Mesendoderm (in vitro differentiated cells): ENCODE measurements around the gene PPP1R7.

Source experiments
- DNase-seq: peaks from one replicate; pipeline ENCODE4 v3.0.0; 2013
- H2AK5ac ChIP-seq: 2 replicates; pipeline ENCODE4 v1.6.1; 2013; ENCODE audit warnings: low read length, inconsistent platforms
- H2BK120ac ChIP-seq: 2 replicates; pipeline ENCODE4 v1.6.1; 2013; ENCODE audit warnings: low read depth, mild to moderate bottlenecking, low read length, moderate library complexity, mixed read lengths
- H2BK15ac ChIP-seq: replicated peaks from 2 replicates; pipeline ENCODE4 v1.6.1; 2013; ENCODE audit warnings: low read depth, mild to moderate bottlenecking, moderate library complexity
- H2BK5ac ChIP-seq: 2 replicates; pipeline ENCODE4 v1.6.1; 2013; ENCODE audit warnings: low read length, inconsistent platforms
- H3K18ac ChIP-seq: 2 replicates; pipeline ENCODE4 v1.6.1; 2013; ENCODE audit warnings: mild to moderate bottlenecking, low read length, mixed read lengths
- H3K23ac ChIP-seq: one replicate; pipeline ENCODE4 v1.6.1; 2013; ENCODE audit warnings: low read length
- H3K27ac ChIP-seq: 2 replicates; pipeline ENCODE4 v1.5.1; 2013; ENCODE audit warnings: low read depth, mild to moderate bottlenecking, inconsistent platforms, low read length, moderate library complexity
- H3K27me3 ChIP-seq: 2 replicates; pipeline ENCODE4 v1.6.1; 2013; ENCODE audit warnings: low read length, control low read depth, mild to moderate bottlenecking, inconsistent platforms; ENCODE audit not compliant: insufficient read depth, poor library complexity
- H3K36me3 ChIP-seq: 2 replicates; pipeline ENCODE4 v1.6.1; 2013; ENCODE audit warnings: low read length, inconsistent platforms; ENCODE audit not compliant: control insufficient read depth, insufficient read depth
- H3K4ac ChIP-seq: one replicate; pipeline ENCODE4 v1.6.1; 2013; ENCODE audit warnings: low read depth, mild to moderate bottlenecking, low read length, moderate library complexity
- H3K4me1 ChIP-seq: 2 replicates; pipeline ENCODE4 v1.6.1; 2013; ENCODE audit warnings: low read depth, low read length, inconsistent platforms; ENCODE audit not compliant: control insufficient read depth
- H3K4me2 ChIP-seq: 2 replicates; pipeline ENCODE4 v1.6.1; 2013; ENCODE audit warnings: low read length
- H3K4me3 ChIP-seq: 2 replicates; pipeline ENCODE4 v1.5.1; 2013; ENCODE audit warnings: mild to moderate bottlenecking, low read length
- H3K56ac ChIP-seq: one replicate; pipeline ENCODE4 v1.6.1; 2013; ENCODE audit warnings: low read length
- H3K79me1 ChIP-seq: 2 replicates; pipeline ENCODE4 v1.6.1; 2013; ENCODE audit warnings: low read length, inconsistent platforms
- H3K79me2 ChIP-seq: 2 replicates; pipeline ENCODE4 v1.6.1; 2013; ENCODE audit warnings: mild to moderate bottlenecking, low read length; ENCODE audit not compliant: control insufficient read depth, insufficient read depth
- H3K9ac ChIP-seq: 2 replicates; pipeline ENCODE4 v1.6.1; 2013; ENCODE audit warnings: low read length, inconsistent platforms
- H4K5ac ChIP-seq: one replicate; pipeline ENCODE4 v1.6.1; 2013; ENCODE audit warnings: low read length
- H4K8ac ChIP-seq: one replicate; pipeline ENCODE4 v1.6.1; 2013; ENCODE audit warnings: low read depth, mild to moderate bottlenecking, control low read depth, low read length, moderate library complexity
- WGBS: extraction: QIAGEN DNeasy Blood & Tissue Kit; methylation state at CpG from one replicate; pipeline ENCODE4 v1.1.7; 2013; ENCODE audit warnings: low lambda C conversion rate, missing lambda C conversion rate; ENCODE audit not compliant: insufficient coverage; ENCODE audit errors: extremely low coverage; 5-methylcytosine and 5-hydroxymethylcytosine counted together

PPP1R7 gene

GRCh38 chr2:241136661-241137260 lies 13.5 kb upstream of the PPP1R7 start:
- Histone ChIP-seq H3K4me3 (no peak overlapping the region), H3K4ac (no peak overlapping the region), H3K4me2 (no peak overlapping the region), H3K9ac (no peak overlapping the region), H3K18ac (no peak overlapping the region), H3K4me1 (no peaks in the 10 kb centered on the region), H2AK5ac (no peak overlapping the region), H3K27ac (no peak overlapping the region), H2BK15ac (no peak overlapping the region), H4K8ac (no peak overlapping the region), H3K27me3 (no peaks in the 10 kb centered on the region), H2BK5ac (no peak overlapping the region), H3K36me3 (peaks cover 3% of the 10 kb centered on the region), H2BK120ac (no peak overlapping the region), H3K23ac (no peak overlapping the region), H3K56ac (no peak overlapping the region), H3K79me1 (no peaks in the 10 kb centered on the region), H4K5ac (no peak overlapping the region), H3K79me2 (no peaks in the 10 kb centered on the region)
- DNase-seq = no peak
- no CpG with 5 or more reads among the region's 25 CpGs for WGBS

- Histone ChIP-seq H3K9ac (no peak overlapping the region), H3K79me2 (no peaks in the 10 kb centered on the region), H2BK120ac (no peak overlapping the region), H2AK5ac (no peak overlapping the region), H2BK15ac (no peak overlapping the region), H4K8ac (no peak overlapping the region), H3K27ac (no peak overlapping the region), H3K27me3 (no peaks in the 10 kb centered on the region), H3K4me3 (no peak overlapping the region), H3K4me1 (no peaks in the 10 kb centered on the region), H4K5ac (no peak overlapping the region), H3K4ac (no peak overlapping the region), H3K23ac (no peak overlapping the region), H3K36me3 (peaks cover 3% of the 10 kb centered on the region), H3K18ac (no peak overlapping the region), H3K79me1 (peaks cover 1% of the 10 kb centered on the region), H3K56ac (no peak overlapping the region), H3K4me2 (no peak overlapping the region), H2BK5ac (no peak overlapping the region)
- no peak for DNase-seq
- WGBS = no CpG with 5 or more reads among the region's 24 CpGs
Measured at GRCh38 chr2:241137276-241138190, 12.7 kb upstream of the PPP1R7 start.

- no peaks in the 10 kb centered on the region for H3K4me1 ChIP-seq
- no peak overlapping the region for H3K4me3 ChIP-seq
- DNase-seq = no peak
- H4K5ac ChIP-seq = no peak overlapping the region
- H2BK120ac ChIP-seq = no peak overlapping the region
- H3K56ac ChIP-seq = no peak overlapping the region
- H2BK5ac ChIP-seq = no peak overlapping the region
- WGBS = no CpG with 5 or more reads among the region's 16 CpGs
- H3K27me3 ChIP-seq = no peaks in the 10 kb centered on the region
- no peak overlapping the region for H3K27ac ChIP-seq
- no peak overlapping the region for H3K4ac ChIP-seq
- H3K9ac ChIP-seq = no peak overlapping the region
- no peaks in the 10 kb centered on the region for H3K79me2 ChIP-seq
- no peak overlapping the region for H3K18ac ChIP-seq
- H2BK15ac ChIP-seq = no peak overlapping the region
- no peak overlapping the region for H3K4me2 ChIP-seq
- H3K23ac ChIP-seq = no peak overlapping the region
- H3K36me3 ChIP-seq = peaks cover 3% of the 10 kb centered on the region
- no peak overlapping the region for H2AK5ac ChIP-seq
- H4K8ac ChIP-seq = no peak overlapping the region
- peaks cover 1% of the 10 kb centered on the region for H3K79me1 ChIP-seq
Measured at GRCh38 chr2:241138471-241138870, 11.8 kb upstream of the PPP1R7 start.

GRCh38 chr2:241139531-241140444 lies 10.5 kb upstream of the PPP1R7 start:
- Histone ChIP-seq H4K8ac (no peak overlapping the region), H4K5ac (no peak overlapping the region), H3K4me3 (no peak overlapping the region), H3K4ac (no peak overlapping the region), H3K27ac (no peak overlapping the region), H3K4me2 (no peak overlapping the region), H2BK15ac (no peak overlapping the region), H2BK120ac (no peak overlapping the region), H3K23ac (no peak overlapping the region), H3K56ac (no peak overlapping the region), H2BK5ac (no peak overlapping the region), H3K4me1 (no peaks in the 10 kb centered on the region), H3K79me1 (peaks cover 5% of the 10 kb centered on the region), H3K79me2 (no peaks in the 10 kb centered on the region), H3K18ac (no peak overlapping the region), H3K9ac (no peak overlapping the region), H2AK5ac (no peak overlapping the region), H3K27me3 (no peaks in the 10 kb centered on the region), H3K36me3 (peaks cover 3% of the 10 kb centered on the region)
- WGBS = no CpG with 5 or more reads among the region's 24 CpGs
- DNase-seq = no peak

- Histone ChIP-seq H3K79me2 (no peaks in the 10 kb centered on the region), H3K27ac (no peak overlapping the region), H3K9ac (no peak overlapping the region), H3K27me3 (no peaks in the 10 kb centered on the region), H3K79me1 (peaks cover 5% of the 10 kb centered on the region), H3K56ac (no peak overlapping the region), H2BK15ac (no peak overlapping the region), H4K5ac (no peak overlapping the region), H3K4me1 (no peaks in the 10 kb centered on the region), H2BK5ac (no peak overlapping the region), H2AK5ac (no peak overlapping the region), H4K8ac (no peak overlapping the region), H3K23ac (no peak overlapping the region), H3K18ac (no peak overlapping the region), H3K4me3 (no peak overlapping the region), H2BK120ac (no peak overlapping the region), H3K4ac (no peak overlapping the region), H3K4me2 (no peak overlapping the region), H3K36me3 (peaks cover 1% of the 10 kb centered on the region)
- no CpG with 5 or more reads among the region's 10 CpGs for WGBS
- no peak for DNase-seq
Measured at GRCh38 chr2:241140445-241140840, 9.8 kb upstream of the PPP1R7 start.
